SK-N-SH treated with all-trans-retinoic acid at 6 μM for 48 hours (cell line): ENCODE data around the gene CHST15.

ENCODE experiments used
- ESRRG ChIP-seq: fragments of 250-450 bp; sonication (Bioruptor Pico); IDR thresholded peaks from 2 replicates; pipeline ENCODE4 v1.6.1; 2021; ENCODE audit warnings: mild to moderate bottlenecking
- GLIS3 ChIP-seq: fragments of 250-450 bp; sonication (Bioruptor Pico); IDR thresholded peaks from 2 replicates; pipeline ENCODE4 v1.5.0; 2020; ENCODE audit warnings: mild to moderate bottlenecking, moderate library complexity
- ISL1 ChIP-seq: fragments of 250-450 bp; sonication (Bioruptor Pico); IDR thresholded peaks from 2 replicates; pipeline ENCODE4 v2.1.2; 2022; ENCODE audit warnings: mild to moderate bottlenecking, moderate library complexity
- OSR1 ChIP-seq: fragments of 250-450 bp; sonication (Bioruptor Pico); IDR thresholded peaks from 2 replicates; pipeline ENCODE4 v1.8.0; 2022; ENCODE audit warnings: moderate library complexity, mild to moderate bottlenecking, inconsistent platforms
- RARB ChIP-seq: fragments of 250-450 bp; sonication (Bioruptor Pico); IDR thresholded peaks from 2 replicates; pipeline ENCODE4 v1.8.0; 2021; ENCODE audit warnings: mild to moderate bottlenecking, moderate library complexity
- TCF4 ChIP-seq: fragments of 250-450 bp; sonication (Bioruptor Pico); IDR thresholded peaks from 2 replicates; pipeline ENCODE4 v1.8.0; 2021; ENCODE audit warnings: mild to moderate bottlenecking, moderate library complexity, borderline replicate concordance
- TOX ChIP-seq: fragments of 250-450 bp; sonication (Bioruptor Pico); IDR thresholded peaks from 2 replicates; pipeline ENCODE4 v1.8.0; 2021; ENCODE audit warnings: mild to moderate bottlenecking, moderate library complexity, borderline replicate concordance
- ZFP3 ChIP-seq: fragments of 250-450 bp; sonication (Bioruptor Pico); IDR thresholded peaks from 2 replicates; pipeline ENCODE4 v1.5.0; 2020; ENCODE audit warnings: mild to moderate bottlenecking, moderate library complexity
- ZFP30 ChIP-seq: fragments of 450-650 bp; formaldehyde crosslinking; IDR thresholded peaks from 2 replicates; pipeline ENCODE4 v1.5.0; 2022; ENCODE audit warnings: mild to moderate bottlenecking, moderate library complexity
- ZNF70 ChIP-seq: fragments of 450-650 bp; formaldehyde crosslinking; IDR thresholded peaks from 2 replicates; pipeline ENCODE4 v1.5.0; 2020; ENCODE audit warnings: mild to moderate bottlenecking, moderate library complexity
- ZNF8 ChIP-seq: fragments of 450-650 bp; formaldehyde crosslinking; IDR thresholded peaks from 2 replicates; pipeline ENCODE4 v1.5.0; 2020; ENCODE audit warnings: mild to moderate bottlenecking, moderate library complexity
- TF ChIP-seq, protein P1 (sequence below): fragments of 250-450 bp; sonication (Bioruptor Pico); IDR thresholded peaks from 2 replicates; pipeline ENCODE4 v1.8.0; 2020; ENCODE audit warnings: mild to moderate bottlenecking, moderate library complexity, borderline replicate concordance

DNA sequence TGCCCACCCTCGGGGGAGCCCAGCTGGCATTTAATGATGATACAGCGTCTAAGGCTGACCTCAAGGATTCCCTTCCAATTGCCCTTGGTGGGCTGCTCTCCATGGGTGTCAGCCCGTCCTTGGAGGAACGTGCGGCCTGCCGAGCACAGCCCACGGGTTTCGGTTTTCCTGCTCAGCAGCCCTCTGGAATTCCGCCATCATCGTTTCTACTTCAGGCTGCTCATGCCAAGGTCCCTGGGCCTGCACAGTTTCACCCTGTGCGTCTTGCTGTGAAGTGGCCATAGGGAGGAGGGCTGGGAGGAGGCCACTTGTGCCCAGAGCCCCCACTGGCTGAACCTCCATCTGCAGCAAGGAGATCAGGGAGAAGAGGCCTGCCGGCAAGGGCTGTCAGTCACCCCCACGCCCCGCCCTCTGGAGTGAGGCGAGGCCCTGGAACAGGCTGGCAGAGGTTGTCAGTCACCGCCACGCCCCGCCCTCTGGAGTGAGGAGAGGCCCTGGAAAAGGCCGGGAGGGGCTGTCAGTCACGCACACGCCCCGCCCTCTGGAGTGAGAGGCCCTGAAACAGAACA, 82.8 kb downstream of the CHST15 start:
- TF ChIP-seq TOX (CRISPR knock-in tag) = no peak
- no peak for TF ChIP-seq RARB (CRISPR knock-in tag)
- no peak for TF ChIP-seq GLIS3
- TF ChIP-seq ZFP30 (CRISPR knock-in tag) = no peak
- TF ChIP-seq TCF4 (CRISPR knock-in tag) = no peak
- TF ChIP-seq ZFP3 (CRISPR knock-in tag) = no peak
- TF ChIP-seq OSR1 = no peak
- no peak for TF ChIP-seq ESRRG (CRISPR knock-in tag)
- TF ChIP-seq, protein P1, sequence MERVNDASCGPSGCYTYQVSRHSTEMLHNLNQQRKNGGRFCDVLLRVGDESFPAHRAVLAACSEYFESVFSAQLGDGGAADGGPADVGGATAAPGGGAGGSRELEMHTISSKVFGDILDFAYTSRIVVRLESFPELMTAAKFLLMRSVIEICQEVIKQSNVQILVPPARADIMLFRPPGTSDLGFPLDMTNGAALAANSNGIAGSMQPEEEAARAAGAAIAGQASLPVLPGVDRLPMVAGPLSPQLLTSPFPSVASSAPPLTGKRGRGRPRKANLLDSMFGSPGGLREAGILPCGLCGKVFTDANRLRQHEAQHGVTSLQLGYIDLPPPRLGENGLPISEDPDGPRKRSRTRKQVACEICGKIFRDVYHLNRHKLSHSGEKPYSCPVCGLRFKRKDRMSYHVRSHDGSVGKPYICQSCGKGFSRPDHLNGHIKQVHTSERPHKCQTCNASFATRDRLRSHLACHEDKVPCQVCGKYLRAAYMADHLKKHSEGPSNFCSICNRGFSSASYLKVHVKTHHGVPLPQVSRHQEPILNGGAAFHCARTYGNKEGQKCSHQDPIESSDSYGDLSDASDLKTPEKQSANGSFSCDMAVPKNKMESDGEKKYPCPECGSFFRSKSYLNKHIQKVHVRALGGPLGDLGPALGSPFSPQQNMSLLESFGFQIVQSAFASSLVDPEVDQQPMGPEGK = no peak
- TF ChIP-seq ISL1 = no peak
- TF ChIP-seq ZNF8 (CRISPR knock-in tag) = no peak
- no peak for TF ChIP-seq ZNF70 (CRISPR knock-in tag)
